Stimulated activated CD4-positive, alpha-beta T cell treated with anti-CD3 and anti-CD28 coated beads, Interleukin-15, amount 100 ng/mL, for 1 hour (primary cell): ENCODE results near the gene FIG4.
"Not testable (repeated sequence)": the region's sequence is repeated elsewhere in the genome, so short reads cannot be mapped to it uniquely, and the experiment has no call there.

ENCODE experiments used
- DNase-seq, 2 donors: peaks; one replicate each; pipeline ENCODE4 v3.0.0-alpha.2; 2020; ENCODE audit warnings: low read depth in 1 of 2, low spot score in 1 of 2

FIG4 gene

DNA sequence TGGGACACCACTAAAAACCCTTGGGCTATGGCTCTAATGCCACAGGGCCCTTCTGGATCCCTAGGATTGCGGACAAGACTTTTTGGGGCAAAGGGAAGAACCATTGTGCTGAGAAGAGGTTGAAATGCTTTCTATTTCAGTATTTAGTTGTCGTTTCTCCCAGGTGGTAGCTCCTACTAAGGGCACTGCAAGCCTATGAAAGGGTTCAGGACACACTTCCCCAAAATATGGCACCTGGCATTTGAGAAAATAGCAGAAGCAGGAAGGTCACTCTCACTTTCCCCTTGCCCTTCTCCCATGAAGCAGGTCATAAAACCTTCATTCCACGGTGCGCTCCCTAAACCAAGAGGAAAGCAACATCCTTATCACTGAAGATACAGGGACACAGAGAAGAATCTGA, 161.6 kb downstream of the FIG4 start:
- DNase-seq, result no peak

DNA sequence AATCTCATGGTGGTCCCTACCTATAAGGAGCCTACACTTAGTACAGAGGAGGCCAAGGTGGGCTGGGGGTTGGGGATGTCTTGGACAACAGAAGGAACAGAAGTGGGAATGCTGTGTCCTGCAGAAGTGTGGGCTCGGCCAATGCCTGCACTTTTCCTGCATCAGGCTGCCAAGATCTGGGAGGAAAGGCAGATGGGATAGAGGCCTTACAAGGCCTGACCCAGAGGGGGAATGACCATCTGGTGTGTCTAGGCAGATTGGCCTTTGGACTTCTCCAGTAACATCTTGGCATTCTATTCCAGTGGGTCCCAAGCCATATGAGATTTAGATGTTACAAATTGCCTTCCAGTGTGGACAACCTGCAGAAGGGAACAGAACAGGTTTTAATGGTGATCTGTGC, 162.3 kb downstream of the FIG4 start:
- no peak for DNase-seq

DNA sequence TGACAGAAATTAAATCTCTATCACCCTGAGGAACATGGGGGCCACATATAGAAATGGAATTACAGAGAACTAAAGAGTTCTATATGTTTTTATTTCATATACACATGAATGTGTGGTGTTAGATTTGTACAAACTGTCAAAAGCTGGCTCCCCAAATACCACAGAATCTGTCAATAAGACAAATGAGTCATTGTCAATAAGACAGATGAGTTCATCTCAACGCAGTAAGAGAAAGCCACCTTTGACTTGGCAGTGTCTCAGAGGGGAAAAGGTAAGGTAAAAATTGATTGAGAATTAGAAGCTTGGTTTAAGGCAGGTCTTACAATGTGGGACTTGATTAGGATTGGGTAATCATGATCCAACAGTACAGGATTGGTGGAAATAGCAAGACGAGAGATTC, 162.9 kb downstream of the FIG4 start:
- no peak for DNase-seq

DNA sequence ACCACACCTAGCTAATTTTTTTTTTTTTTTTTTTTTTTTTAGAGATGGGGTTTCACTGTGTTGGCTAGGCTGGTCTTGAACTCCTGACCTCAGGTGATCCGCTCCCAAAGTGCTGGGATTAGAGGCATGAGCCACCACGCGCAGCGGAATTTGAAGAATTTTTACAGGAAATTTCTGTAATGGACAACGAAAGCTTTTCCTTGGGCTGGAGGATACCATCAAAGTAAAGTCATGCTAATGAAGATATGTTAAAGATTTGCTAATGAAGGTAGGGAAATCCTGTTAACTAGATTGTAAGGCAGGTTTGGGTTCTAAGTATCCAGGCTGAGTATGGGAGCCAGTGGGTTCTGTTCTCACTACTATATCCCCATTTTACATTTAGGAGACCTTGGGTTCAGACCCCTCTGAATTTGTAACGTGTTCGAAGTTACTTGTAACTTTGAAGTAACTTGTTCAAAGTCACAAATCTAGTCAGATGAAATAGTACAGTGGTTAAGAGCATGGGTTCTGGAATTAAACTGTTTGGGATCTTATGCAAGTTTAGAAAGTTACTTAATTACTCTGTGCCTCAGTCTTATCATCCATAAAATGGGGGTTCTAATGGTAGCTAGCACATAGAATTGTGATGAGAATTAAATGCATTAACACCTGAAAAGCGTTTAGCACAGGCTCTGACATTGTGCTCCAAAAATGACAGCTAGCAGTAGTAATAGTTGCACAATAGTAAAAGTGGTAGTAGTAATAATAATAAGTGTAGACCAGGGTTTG, 163.6 kb downstream of the FIG4 start:
- DNase-seq, result no peak

DNA sequence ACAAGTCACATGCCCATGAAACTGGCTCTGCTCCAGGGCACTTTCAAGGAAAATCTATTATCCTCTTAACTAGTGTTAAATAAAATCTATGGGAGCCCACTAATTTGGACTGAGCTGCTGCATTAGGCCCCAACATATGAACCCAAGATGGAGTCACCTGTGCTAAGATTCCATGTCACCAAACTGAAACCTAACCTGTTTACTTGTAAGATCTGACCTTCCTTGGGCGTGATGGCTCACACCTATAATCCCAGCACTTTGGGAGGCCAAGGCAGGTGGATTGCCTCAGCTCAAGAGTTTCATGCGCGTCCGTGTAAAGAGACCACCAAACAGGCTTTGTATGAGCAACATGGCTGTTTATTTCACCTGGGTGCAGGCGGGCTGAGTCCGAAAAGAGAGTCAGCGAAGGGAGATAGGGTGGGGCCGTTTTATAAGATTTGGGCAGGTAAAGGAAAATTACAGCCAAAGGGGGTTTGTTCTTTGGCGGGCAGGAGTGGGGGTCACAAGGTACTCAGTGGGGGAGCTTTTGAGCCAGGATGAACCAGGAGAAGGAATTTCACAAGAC, 164.5 kb downstream of the FIG4 start:
- not testable (repeated sequence) for DNase-seq

DNA sequence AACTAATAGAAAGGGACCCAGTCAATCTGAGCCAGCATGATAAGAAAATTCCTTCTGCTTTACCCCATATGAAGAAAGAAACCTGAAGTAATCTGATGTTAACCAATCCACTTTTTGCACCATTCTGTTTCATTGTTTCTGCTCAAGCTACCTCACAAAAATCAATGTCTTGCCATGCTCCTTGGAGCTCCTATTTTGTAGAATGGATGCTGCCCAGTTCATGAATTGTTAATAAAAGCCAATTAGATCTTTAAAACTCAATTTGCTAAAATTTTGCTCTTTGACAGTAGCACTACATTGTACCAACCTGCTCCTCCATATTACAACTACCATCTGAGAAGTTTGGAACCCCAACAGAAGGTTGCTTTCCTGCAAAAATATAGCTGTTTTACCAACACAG, 170.8 kb downstream of the FIG4 start:
- no peak for DNase-seq

DNA sequence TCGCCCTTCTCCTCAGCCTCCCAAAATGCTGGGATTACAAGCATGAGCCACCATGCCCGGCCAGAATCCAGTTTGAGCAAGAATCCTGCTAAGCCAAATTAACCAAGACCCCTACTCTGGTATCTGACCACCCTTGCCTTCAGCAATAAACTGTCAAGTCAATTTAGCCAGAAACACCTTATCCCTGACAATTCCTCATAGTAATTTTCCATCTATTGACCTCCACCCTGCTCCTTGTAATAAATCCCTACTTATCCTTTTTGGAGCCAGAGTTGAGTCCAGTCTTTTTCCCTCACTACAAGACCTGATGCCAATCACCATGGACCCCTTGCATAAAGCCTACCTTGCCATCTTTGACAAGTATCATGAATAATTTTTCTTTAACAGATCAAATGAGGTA, 173.0 kb downstream of the FIG4 start:
- no peak for DNase-seq

DNA sequence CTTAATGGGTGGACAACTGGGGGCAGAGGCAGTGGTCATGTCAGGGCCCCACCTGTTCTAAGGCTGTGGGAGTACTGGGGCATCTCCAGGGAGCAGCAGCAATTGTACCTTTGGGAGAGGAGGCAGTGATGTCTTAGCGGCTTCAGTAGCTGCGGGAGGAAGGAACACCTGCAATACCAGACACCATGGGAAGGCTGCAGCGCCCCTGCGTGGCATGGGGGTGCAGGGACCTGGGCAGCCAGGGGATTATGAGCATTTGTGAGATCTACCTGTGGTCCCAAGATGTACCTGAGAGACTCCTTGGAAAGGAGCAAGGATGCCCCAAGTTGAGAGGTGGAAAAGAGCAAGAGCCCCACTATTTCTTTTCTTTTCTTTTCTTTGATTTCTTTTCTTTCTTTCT, 174.9 kb downstream of the FIG4 start:
- DNase-seq, result no peak

DNA sequence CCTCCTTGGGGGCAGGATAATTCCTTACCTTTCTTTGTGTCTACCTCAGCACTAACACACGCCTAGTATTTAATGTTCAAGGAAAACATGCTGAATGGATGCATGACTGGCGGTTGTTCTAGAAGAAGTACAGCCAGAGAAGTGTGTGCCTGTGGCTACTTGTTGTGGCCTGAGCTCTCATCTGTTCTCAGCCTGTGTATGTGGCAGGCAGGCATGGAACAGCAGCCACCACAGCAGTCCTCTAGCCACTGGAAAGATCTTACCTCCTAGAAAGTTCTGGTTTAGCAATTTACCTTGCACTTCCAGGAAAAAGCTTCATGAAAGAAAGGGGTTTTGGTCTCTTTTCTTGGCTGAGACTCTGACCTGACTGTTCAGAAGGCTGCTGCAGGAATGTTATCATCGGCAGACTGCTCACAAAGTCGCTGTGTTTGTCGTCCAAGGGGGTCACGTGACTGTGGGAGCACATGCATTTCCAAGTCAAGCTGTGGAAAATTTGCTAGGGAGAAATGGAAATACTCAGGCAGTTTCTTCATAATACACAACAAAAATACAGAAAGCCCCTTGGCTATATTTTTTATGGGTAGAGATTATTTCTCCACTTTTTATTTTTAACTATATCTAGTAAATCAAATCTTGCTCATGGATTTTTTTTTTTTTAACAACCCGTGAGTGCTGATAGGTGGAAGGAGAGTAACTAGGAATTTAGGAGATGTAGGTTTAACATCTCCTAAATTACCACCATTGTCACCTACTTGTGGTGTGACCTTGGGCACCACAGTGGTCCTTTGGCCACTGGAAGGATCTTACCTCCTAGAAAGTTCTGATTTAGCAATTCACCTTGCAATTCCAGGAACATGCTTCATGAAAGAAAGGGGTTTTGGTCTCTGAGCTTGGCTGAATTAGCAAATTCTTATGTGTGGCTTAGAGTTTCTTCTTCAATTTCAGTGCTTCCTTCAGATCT, 176.2 kb downstream of the FIG4 start:
- no peak for DNase-seq

DNA sequence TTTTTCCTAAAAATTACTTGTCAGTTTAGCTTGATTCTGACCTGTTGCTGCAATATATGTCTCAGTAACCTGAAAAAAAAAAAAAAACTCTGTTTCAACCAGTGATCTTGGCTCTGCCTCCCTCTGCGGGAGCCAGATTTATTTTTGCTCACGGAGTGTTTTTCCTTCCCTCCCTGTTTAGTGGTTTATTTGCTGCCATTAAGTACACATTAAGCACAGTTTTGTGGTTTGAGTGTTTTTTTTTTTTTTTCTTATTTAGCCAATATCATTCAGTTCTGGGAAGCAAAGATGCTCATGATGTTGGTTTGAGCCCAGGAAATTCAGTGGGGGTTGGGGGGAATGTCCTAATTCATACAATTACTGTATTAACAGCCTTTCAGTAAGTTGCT, 176.9 kb downstream of the FIG4 start:
- no peak for DNase-seq

DNA sequence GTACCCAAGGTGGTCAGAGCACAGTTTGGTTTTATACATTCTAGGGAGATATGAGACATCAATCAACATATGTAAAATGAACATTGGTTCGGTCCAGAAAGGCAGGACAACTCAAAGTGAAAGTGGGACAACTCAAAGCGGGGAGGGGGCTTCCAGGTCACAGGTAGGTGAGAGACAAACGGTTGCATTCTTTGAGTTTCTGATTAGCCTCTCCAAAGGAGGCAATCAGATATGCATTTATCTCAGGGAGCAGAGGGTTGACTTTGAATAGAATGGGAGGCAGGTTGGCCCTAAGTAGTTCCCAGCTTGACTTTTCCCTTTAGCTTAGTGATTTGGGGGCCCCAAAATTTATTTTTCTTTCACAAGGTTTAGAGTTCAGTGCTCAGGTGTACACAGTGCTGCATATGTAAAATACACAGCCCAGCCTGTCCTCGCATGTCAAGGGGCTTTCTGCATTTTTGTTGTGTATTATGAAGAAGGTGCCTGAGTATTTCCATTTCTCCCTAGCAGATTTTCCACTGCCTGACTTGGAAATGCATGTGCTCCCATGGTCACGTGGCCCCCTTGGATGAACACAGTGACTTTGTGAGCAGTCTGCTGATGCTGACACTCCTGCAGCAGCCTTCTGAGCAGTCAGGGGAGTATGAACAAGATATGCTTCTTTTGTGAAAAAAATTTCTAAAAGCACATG, 178.4 kb downstream of the FIG4 start:
- not testable (repeated sequence) for DNase-seq

DNA sequence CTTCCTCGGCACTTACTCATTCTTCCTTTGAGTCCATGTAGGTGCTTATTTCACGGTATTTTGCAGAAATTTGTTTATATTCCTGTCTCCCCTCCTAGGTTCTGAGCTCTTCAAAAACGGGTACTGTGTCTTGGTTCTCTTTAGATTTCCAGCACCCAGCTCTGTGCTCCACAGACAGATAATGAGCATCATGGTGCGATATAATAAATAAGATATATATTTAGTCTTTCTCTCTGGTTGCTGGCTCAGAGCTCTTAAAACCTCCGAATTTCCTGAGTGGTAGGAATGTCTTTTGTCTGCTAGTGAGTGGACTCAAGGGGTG, 179.0 kb downstream of the FIG4 start:
- no peak for DNase-seq

DNA sequence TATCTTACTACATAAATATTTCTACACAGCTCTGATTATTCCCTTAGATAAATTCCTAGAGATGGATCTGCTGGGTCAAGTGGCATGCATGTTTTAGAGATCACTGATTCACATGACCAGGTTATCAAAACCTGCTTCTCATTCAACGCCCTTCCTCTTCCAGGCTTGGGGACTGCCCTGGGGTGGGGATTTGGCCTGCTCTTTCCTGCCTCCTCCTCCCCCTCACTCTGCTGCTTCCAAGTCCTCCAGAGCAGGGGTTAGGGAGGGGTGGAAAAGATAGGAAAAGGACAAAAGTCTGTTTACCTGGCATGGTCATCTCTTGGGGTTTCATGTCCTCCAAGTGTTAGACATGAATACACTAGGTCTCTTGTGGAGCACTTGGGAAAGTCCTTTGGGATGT, 181.5 kb downstream of the FIG4 start:
- DNase-seq, result no peak

DNA sequence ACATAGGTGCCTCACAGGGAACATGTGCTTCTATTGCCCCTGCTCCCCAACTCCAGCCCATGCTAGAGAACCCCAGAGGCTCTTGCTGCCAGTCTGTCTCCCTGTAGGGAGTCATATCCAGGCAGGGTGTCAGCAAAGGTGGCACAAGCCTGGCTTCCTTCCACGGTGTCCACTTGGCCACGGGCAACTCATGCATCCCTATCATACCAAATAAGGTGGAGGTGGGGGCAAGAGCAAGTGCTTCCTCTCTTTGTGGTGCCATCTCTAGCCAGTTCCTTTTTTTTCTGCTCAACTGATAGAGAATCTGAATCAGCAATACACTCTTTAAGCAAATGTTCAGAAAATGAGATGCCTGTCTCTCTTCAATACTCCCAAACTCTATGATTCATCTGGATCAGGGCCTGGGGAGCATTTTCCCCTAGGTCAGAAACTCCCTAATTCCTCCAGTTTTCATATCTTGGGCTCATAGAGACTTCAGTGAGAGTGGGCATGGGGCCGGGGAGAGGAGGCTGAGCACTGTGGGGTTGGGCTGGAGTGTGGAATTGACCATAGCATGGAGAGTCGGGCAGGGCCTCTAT, 182.0 kb downstream of the FIG4 start:
- DNase-seq, result no peak

DNA sequence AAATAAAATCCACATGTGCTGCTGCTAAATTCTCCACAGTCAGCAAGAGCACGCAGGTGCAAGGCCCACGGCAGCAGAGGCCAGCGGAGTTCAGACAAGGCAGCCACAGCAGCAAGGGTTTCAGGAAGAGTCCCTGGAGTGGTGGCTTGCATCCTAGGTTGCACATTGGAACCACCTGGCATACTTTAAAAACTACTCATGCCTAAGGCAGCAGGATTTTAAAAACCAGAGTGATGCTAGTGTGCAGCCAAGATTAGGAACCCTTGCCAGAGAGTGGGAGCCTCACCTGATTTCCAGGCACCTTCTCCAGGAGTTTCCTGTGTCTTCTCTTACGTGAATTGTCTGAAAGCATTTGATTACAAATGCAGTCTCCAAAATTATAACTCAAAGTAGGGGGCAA, 183.0 kb downstream of the FIG4 start:
- DNase-seq, result no peak

DNA sequence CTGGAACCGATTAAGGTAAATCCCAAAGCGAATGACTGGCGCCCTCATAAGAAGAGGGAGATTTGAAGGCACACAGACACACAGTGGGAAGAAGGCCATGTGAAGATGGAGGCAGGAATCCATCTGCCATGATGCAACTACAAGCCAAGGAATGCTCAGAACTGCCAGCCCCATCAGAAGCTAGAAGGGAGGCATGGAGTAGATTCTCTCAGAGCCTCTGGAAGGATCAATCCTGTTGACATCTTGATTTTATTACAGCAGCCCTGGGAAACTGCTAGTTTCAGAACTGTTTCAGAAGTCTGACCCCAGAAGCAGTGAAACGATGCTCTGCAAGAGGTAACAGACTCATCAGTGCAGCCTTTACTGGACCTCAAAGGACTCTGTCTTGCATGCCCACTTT, 183.5 kb downstream of the FIG4 start:
- DNase-seq, result no peak
